ENCODE data around the gene MED16. TPM values are rescaled to one million over a fixed set of nuclear protein-coding genes. Genes with fewer than 3 reads are reported as not detected.

MED16 gene
- total RNA-seq, 1 experiment from 2014 or later: 25.9 TPM

GRCh38 chr19:936175-936546 lies 43.2 kb upstream of the MED16 start:
- no peak overlapping the region for H2AFZ ChIP-seq (ENCODE audit: low read length)
- peaks cover 19% of the 10 kb centered on the region; the same call in 1 of the 2 replicates for H3K4me1 ChIP-seq (ENCODE audit: insufficient read depth, low read length)
- no peaks in the 10 kb centered on the region for H3K79me2 ChIP-seq (ENCODE audit: low read length)
- ChIA-PET CTCF (no interaction called here), POLR2A (ENCODE audit: unreplicated experiment) (no interaction called here)
- no peaks in the 10 kb centered on the region for H3K27me3 ChIP-seq (ENCODE audit: low read length)
- no peak overlapping the region for H3K9ac ChIP-seq (ENCODE audit: low read length)
- no peaks in the 10 kb centered on the region for H3K9me2 ChIP-seq (replicated peaks; ENCODE audit: low read length)
- no peaks in the 10 kb centered on the region for H3K9me3 ChIP-seq (ENCODE audit: low read length)
- no peaks in the 10 kb centered on the region for H3F3A ChIP-seq (ENCODE audit: low read length, unreplicated experiment)
- DNase-seq (no peak), ATAC-seq (no peak)
- no TSS peak for BruUV-seq (replicated peaks)
- H3K27ac ChIP-seq (ENCODE audit: low read length): no peak overlapping the region
- no peak overlapping the region for H3K4me3 ChIP-seq (ENCODE audit: low read length)
- no peaks in the 10 kb centered on the region for H4K20me1 ChIP-seq (ENCODE audit: low read length)
- TF ChIP-seq EZH2 (IDR thresholded peaks at IDR 0.05; ENCODE audit: low read length, unreplicated experiment): no peak
- TF ChIP-seq EZH2phosphoT487 (IDR thresholded peaks at IDR 0.05; ENCODE audit: borderline replicate concordance, low read length): no peak
- TF ChIP-seq, protein P1, sequence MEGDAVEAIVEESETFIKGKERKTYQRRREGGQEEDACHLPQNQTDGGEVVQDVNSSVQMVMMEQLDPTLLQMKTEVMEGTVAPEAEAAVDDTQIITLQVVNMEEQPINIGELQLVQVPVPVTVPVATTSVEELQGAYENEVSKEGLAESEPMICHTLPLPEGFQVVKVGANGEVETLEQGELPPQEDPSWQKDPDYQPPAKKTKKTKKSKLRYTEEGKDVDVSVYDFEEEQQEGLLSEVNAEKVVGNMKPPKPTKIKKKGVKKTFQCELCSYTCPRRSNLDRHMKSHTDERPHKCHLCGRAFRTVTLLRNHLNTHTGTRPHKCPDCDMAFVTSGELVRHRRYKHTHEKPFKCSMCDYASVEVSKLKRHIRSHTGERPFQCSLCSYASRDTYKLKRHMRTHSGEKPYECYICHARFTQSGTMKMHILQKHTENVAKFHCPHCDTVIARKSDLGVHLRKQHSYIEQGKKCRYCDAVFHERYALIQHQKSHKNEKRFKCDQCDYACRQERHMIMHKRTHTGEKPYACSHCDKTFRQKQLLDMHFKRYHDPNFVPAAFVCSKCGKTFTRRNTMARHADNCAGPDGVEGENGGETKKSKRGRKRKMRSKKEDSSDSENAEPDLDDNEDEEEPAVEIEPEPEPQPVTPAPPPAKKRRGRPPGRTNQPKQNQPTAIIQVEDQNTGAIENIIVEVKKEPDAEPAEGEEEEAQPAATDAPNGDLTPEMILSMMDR (conservative IDR thresholded peaks at IDR 0.05; ENCODE audit: low read depth, low read length): no peak
- no peak overlapping the region for H3K4me2 ChIP-seq (ENCODE audit: low read length)
- H3K36me3 ChIP-seq (ENCODE audit: low read depth, low read length): no peaks in the 10 kb centered on the region
- intact Hi-C loops (cut with micrococcal nuclease): no loop called here

- Histone ChIP-seq H3K36me3 (ENCODE audit: low read depth, low read length) (no peaks in the 10 kb centered on the region), H2AFZ (ENCODE audit: low read length) (0 out of 2 replicates have a peak overlapping the region, but pooled peaks have one; percentile 42), H3K27me3 (ENCODE audit: low read length) (no peaks in the 10 kb centered on the region), H3K4me1 (ENCODE audit: insufficient read depth, low read length) (peaks cover 11% of the 10 kb centered on the region; the same call in 1 of the 2 replicates), H3K27ac (ENCODE audit: low read length) (no peak overlapping the region), H3K9me3 (ENCODE audit: low read length) (no peaks in the 10 kb centered on the region), H4K20me1 (ENCODE audit: low read length) (no peaks in the 10 kb centered on the region), H3F3A (ENCODE audit: low read length, unreplicated experiment) (no peaks in the 10 kb centered on the region), H3K9me2 (replicated peaks; ENCODE audit: low read length) (no peaks in the 10 kb centered on the region), H3K9ac (ENCODE audit: low read length) (no peak overlapping the region), H3K4me3 (ENCODE audit: low read length) (no peak overlapping the region), H3K4me2 (ENCODE audit: low read length) (peak overlapping the region; percentile 37; the same call in 1 of the 2 replicates), H3K79me2 (ENCODE audit: low read length) (no peaks in the 10 kb centered on the region)
- DNase-seq: peak; percentile 68
- TF ChIP-seq EZH2phosphoT487 (IDR thresholded peaks at IDR 0.05; ENCODE audit: borderline replicate concordance, low read length): peak; percentile 94
- TF ChIP-seq, protein P1 (conservative IDR thresholded peaks at IDR 0.05; ENCODE audit: low read depth, low read length): no peak
- ChIA-PET POLR2A (ENCODE audit: unreplicated experiment) (no interaction called here), CTCF (no interaction called here)
- BruUV-seq (replicated peaks): no TSS peak
- peak; percentile 95 for ATAC-seq
- intact Hi-C loops (cut with micrococcal nuclease): no loop called here
These were observed 42.0 kb upstream of the MED16 start for GRCh38 chr19:934865-935479.

DNA sequence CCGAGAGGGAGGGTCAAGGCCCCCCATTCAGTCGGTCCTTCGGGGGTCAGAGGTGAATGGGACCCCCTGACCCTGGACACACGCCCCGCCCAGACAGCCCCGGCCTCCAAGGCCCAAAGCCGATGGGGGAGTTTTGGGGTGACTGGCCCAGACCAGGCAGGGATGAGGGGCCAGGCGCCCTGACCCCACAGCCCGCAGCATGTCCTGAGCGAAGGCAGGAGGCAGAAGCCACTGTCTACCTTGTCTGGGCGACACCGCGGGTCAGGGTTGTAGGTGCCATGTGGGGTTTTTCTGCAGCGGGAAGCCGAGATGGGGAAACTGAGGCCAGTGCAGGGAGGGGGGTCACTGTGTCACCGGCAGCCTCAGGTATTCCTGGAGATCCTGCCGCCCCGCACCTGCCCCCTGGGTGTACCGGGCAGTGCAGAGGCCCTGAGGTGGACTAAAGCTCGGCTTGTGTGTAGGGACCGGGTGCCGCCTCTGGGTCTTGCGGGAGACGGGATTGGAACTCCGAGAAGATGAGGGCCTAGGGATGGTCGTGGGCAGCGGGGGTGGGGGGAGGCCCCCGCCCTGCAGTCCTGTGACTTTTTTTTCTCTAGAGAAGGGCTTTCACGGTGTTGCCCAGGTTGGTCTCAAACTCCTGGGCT lies 41.3 kb upstream of the MED16 start:
- POLR2A ChIA-PET (ENCODE audit: unreplicated experiment): no interaction called here

More for the DNA sequence above, 41.3 kb upstream of the MED16 start:
- peak; percentile 9; the same call in 1 of the 2 replicates for ATAC-seq
- TF ChIP-seq, protein P1 (conservative IDR thresholded peaks at IDR 0.05; ENCODE audit: low read depth, low read length): no peak
- no peak for TF ChIP-seq EZH2phosphoT487 (IDR thresholded peaks at IDR 0.05; ENCODE audit: borderline replicate concordance, low read length)
- TF ChIP-seq EZH2 (IDR thresholded peaks at IDR 0.05; ENCODE audit: low read length, unreplicated experiment): no peak
- H4K20me1 ChIP-seq (ENCODE audit: low read length): no peaks in the 10 kb centered on the region
- H3K9me3 ChIP-seq (ENCODE audit: low read length): no peaks in the 10 kb centered on the region
- intact Hi-C loops (cut with micrococcal nuclease): no loop called here
- H3K36me3 ChIP-seq (ENCODE audit: low read depth, low read length): no peaks in the 10 kb centered on the region
- no peak for DNase-seq
- H3K27me3 ChIP-seq (ENCODE audit: low read length): no peaks in the 10 kb centered on the region
- H3K27ac ChIP-seq (ENCODE audit: low read length): no peak overlapping the region
- no peaks in the 10 kb centered on the region for H3K79me2 ChIP-seq (ENCODE audit: low read length)
- no peak overlapping the region for H2AFZ ChIP-seq (ENCODE audit: low read length)
- H3K4me2 ChIP-seq (ENCODE audit: low read length): peak overlapping the region; percentile 37; the same call in 1 of the 2 replicates
- H3F3A ChIP-seq (ENCODE audit: low read length, unreplicated experiment): no peaks in the 10 kb centered on the region
- H3K4me3 ChIP-seq (ENCODE audit: low read length): no peak overlapping the region
- CTCF ChIA-PET: no interaction called here
- no peak overlapping the region for H3K9ac ChIP-seq (ENCODE audit: low read length)
- BruUV-seq (replicated peaks): no TSS peak
- peaks cover 11% of the 10 kb centered on the region; the same call in 1 of the 2 replicates for H3K4me1 ChIP-seq (ENCODE audit: insufficient read depth, low read length)
- H3K9me2 ChIP-seq (replicated peaks; ENCODE audit: low read length): no peaks in the 10 kb centered on the region
